Measurements from ENCODE around the gene NCOA3. TPM values are rescaled to one million over a fixed set of nuclear protein-coding genes. Genes with fewer than 3 reads are reported as not detected.

NCOA3 gene
- total and polyA plus RNA-seq, 7 donors: 11.9 to 56.9 (median 18.1) TPM

- intact Hi-C loops (cut with DNase I): no loop called here
- no peak for DNase-seq
- no peak for TF ChIP-seq CTCF (IDR thresholded peaks at IDR 0.05)
- no peak for ATAC-seq
- 96 to 98% (median 97%) methylated on average over 2 of the region's 2 CpGs for WGBS, 3 donors
- H3K9me3 ChIP-seq: no peaks in the 10 kb centered on the region
- H3K27me3 ChIP-seq (ENCODE audit: insufficient read depth in 3 of 3, low read length in 2 of 3): no peaks in the 10 kb centered on the region
- H3K4me1 ChIP-seq: no peaks in the 10 kb centered on the region
- H3K4me3 ChIP-seq: no peak overlapping the region
- H3K27ac ChIP-seq: no peak overlapping the region
- peaks cover 7 to 97% of the 10 kb centered on the region in 2 donors for H3K36me3 ChIP-seq (ENCODE audit: insufficient read depth in 1 of 2, low read depth in 1 of 2)
Observed at GRCh38 chr20:47652794-47653193, 151.1 kb downstream of the NCOA3 start.

- DNase-seq: no peak
- Histone ChIP-seq H3K27me3 (ENCODE audit: insufficient read depth in 3 of 3, low read length in 2 of 3) (no peaks in the 10 kb centered on the region), H3K9me3 (no peaks in the 10 kb centered on the region), H3K36me3 (ENCODE audit: insufficient read depth in 1 of 2, low read depth in 1 of 2) (peaks cover 7 to 92% of the 10 kb centered on the region in 2 donors), H3K4me3 (no peak overlapping the region), H3K4me1 (no peaks in the 10 kb centered on the region), H3K27ac (no peak overlapping the region)
- TF ChIP-seq CTCF (IDR thresholded peaks at IDR 0.05): no peak
- ATAC-seq: no peak
- 72 to 76% (median 75%) methylated on average over 2 of the region's 2 CpGs for WGBS, 3 donors
- intact Hi-C loops (cut with DNase I): no loop called here
Observed at GRCh38 chr20:47653869-47654268, 152.2 kb downstream of the NCOA3 start.

- intact Hi-C loops (cut with DNase I): no loop called here
- no peak for DNase-seq
- Histone ChIP-seq H3K27ac (no peak overlapping the region), H3K9me3 (no peaks in the 10 kb centered on the region), H3K4me1 (no peaks in the 10 kb centered on the region), H3K36me3 (ENCODE audit: insufficient read depth in 1 of 2, low read depth in 1 of 2) (peaks cover 7 to 87% of the 10 kb centered on the region in 2 donors), H3K27me3 (ENCODE audit: insufficient read depth in 3 of 3, low read length in 2 of 3) (no peaks in the 10 kb centered on the region), H3K4me3 (no peak overlapping the region)
- ATAC-seq: no peak
- TF ChIP-seq CTCF (IDR thresholded peaks at IDR 0.05): no peak
- 95 to 100% (median 97%) methylated on average over 1 of the region's 1 CpG for WGBS, 3 donors
Observed at GRCh38 chr20:47654370-47654769, 152.7 kb downstream of the NCOA3 start.

GRCh38 chr20:47655635-47656034 is 153.9 kb downstream of the NCOA3 start:
- Histone ChIP-seq H3K4me3 (no peak overlapping the region), H3K9me3 (no peaks in the 10 kb centered on the region), H3K27ac (no peak overlapping the region), H3K27me3 (ENCODE audit: insufficient read depth in 3 of 3, low read length in 2 of 3) (no peaks in the 10 kb centered on the region), H3K4me1 (no peaks in the 10 kb centered on the region), H3K36me3 (ENCODE audit: insufficient read depth in 1 of 2, low read depth in 1 of 2) (peaks cover 7 to 75% of the 10 kb centered on the region in 2 donors)
- ATAC-seq (no peak), DNase-seq (no peak)
- intact Hi-C loops (cut with DNase I): no loop called here
- TF ChIP-seq CTCF (IDR thresholded peaks at IDR 0.05): no peak

GRCh38 chr20:47656318-47656717 is 154.6 kb downstream of the NCOA3 start:
- peaks cover 5 to 68% of the 10 kb centered on the region in 2 donors for H3K36me3 ChIP-seq (ENCODE audit: insufficient read depth in 1 of 2, low read depth in 1 of 2)
- H3K27ac ChIP-seq: no peak overlapping the region
- no peaks in the 10 kb centered on the region for H3K27me3 ChIP-seq (ENCODE audit: insufficient read depth in 3 of 3, low read length in 2 of 3)
- no peak for TF ChIP-seq CTCF (IDR thresholded peaks at IDR 0.05)
- no peak overlapping the region for H3K4me3 ChIP-seq
- no peaks in the 10 kb centered on the region for H3K4me1 ChIP-seq
- ATAC-seq: no peak
- no peak for DNase-seq
- 86 to 92% (median 87%) methylated on average over 2 of the region's 2 CpGs for WGBS, 3 donors
- intact Hi-C loops (cut with DNase I): no loop called here
- H3K9me3 ChIP-seq: no peaks in the 10 kb centered on the region

Measured in psoas muscle (tissue), 8 donors.